Right lobe of liver (tissue), 6 donors: ENCODE data around the gene ISLR2. TPM values are rescaled to one million over a fixed set of nuclear protein-coding genes. Genes with fewer than 3 reads are reported as not detected.

Experiments used
- ATAC-seq, 4 donors: fragments of 200-7000 bp; cut with Tn5 transposase; one replicate each; pipeline ENCODE4 v1.9.1; 2020; ENCODE audit warnings: mild to moderate bottlenecking in 4 of 4, moderate library complexity in 4 of 4
- DNase-seq, 3 donors: peaks; one replicate each; pipeline ENCODE4 v3.0.0-alpha.2; 2020
- H3K27ac ChIP-seq, 3 donors: fragments of 200-600 bp; one replicate each; pipeline ENCODE4 v1.8.0; 2022
- H3K27me3 ChIP-seq, 2 donors: fragments of 200-600 bp; one replicate each; pipeline ENCODE4 v1.8.0; 2022
- H3K36me3 ChIP-seq, 4 donors: fragments of 200-600 bp; sonication (generic) in 1 of 4; one replicate each; pipeline versions ENCODE4 v1.5.1 to v1.8.0; 2017 to 2022; ENCODE audit warnings: control low read depth in 1 of 4
- H3K4me1 ChIP-seq, 4 donors: fragments of 200-600 bp; sonication (generic) in 1 of 4; one replicate each; pipeline versions ENCODE4 v1.5.1 to v1.8.0; 2017 to 2022; ENCODE audit warnings: control low read depth in 1 of 4
- H3K4me3 ChIP-seq, 3 donors: fragments of 200-600 bp; one replicate each; pipeline ENCODE4 v1.8.0; 2022
- H3K9me3 ChIP-seq, 4 donors: fragments of 200-600 bp; sonication (generic) in 1 of 4; one replicate each; pipeline versions ENCODE4 v1.5.1 to v1.8.0; 2017 to 2022; ENCODE audit warnings: control low read depth in 1 of 4
- POLR2A ChIP-seq: fragments of 450-650 bp; IDR thresholded peaks from one replicate; pipeline ENCODE4 v1.6.1; 2017; ENCODE audit warnings: antibody characterized with exemption, mild to moderate bottlenecking
- WGBS: methylation state at CpG from one replicate; pipeline ENCODE4 v1.1.6; 2018; ENCODE audit warnings: low coverage, low lambda C conversion rate; ENCODE audit not compliant: insufficient coverage; ENCODE audit errors: missing lambda C conversion rate; 5-methylcytosine and 5-hydroxymethylcytosine counted together
- intact Hi-C, 2 donors: fragments of 100-400 bp; cut with DNase I; formaldehyde crosslinking; loops; one replicate each; pipeline versions ENCODE4 v1.11.2 to v1.14.1; 2022
- total RNA-seq, 6 experiments: library from RNA; depleted of rRNA in 2 of 6; stranded (reverse); fragments of >200 nt in 2 of 6; fragmentation: NEBNext Ultra II Directional in 3 of 6; extraction: Animal tissue kit (Norgen Biotek cat#: 25700) in 3 of 6; gene quantifications; one replicate each; pipeline versions ENCODE4 v1.1.0 to v1.2.4, GENCODE V29; 2016 to 2023
- TF ChIP-seq, protein P1 (sequence below), 4 donors: fragments of 200-600 bp in 3 of 4; fragments of 450-650 bp in 1 of 4; IDR thresholded peaks; one replicate each; pipeline versions ENCODE4 v1.5.1 to v1.8.0; 2016 to 2022; ENCODE audit warnings: antibody characterized with exemption in 4 of 4, mild to moderate bottlenecking in 2 of 4
- donor health status: DM: no; HTN: yes; CAD: no.
- donor health status: DM: no; HTN: no; CAD: no.
- donor health status: DM: no; HTN: no; CAD: no.
- donor health status: DM: no; HTN: yes; CAD: no.
- donor health status: DM: no; HTN: yes; CAD: no.

ISLR2 gene
- total RNA-seq, 6 experiments from 2014 or later, result 0.04 TPM; not detected in 5

DNA sequence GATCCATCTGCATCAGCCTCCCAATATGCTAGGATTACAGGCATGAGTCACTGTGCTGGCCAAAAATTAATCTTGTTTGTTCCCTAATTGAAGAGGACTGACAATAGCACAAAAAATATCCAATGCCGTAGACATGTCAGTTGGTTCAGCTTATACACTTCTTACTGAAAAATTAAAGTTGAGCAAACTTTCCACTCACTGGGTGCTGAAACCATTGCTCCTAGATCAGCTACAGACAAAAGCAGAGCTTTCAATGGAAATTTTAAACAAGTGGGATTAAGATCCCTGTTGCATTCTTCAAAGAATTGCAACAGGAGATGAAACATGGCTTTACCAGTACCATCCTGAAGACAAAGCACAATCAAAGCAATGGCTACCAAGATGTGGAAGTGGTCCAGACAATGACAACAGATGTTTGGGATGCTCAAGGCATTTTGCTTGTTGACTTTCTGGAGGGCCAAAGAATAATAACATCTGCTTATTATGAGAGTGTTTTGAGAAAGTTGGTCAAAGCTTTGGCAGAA, 16.0 kb downstream of the ISLR2 start:
- TF ChIP-seq, protein P1, sequence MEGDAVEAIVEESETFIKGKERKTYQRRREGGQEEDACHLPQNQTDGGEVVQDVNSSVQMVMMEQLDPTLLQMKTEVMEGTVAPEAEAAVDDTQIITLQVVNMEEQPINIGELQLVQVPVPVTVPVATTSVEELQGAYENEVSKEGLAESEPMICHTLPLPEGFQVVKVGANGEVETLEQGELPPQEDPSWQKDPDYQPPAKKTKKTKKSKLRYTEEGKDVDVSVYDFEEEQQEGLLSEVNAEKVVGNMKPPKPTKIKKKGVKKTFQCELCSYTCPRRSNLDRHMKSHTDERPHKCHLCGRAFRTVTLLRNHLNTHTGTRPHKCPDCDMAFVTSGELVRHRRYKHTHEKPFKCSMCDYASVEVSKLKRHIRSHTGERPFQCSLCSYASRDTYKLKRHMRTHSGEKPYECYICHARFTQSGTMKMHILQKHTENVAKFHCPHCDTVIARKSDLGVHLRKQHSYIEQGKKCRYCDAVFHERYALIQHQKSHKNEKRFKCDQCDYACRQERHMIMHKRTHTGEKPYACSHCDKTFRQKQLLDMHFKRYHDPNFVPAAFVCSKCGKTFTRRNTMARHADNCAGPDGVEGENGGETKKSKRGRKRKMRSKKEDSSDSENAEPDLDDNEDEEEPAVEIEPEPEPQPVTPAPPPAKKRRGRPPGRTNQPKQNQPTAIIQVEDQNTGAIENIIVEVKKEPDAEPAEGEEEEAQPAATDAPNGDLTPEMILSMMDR (IDR thresholded peaks at IDR 0.05), result no peak
- TF ChIP-seq POLR2A, result no peak
- intact Hi-C loops, result no loop called here
- no peaks in the 10 kb centered on the region for H3K9me3 ChIP-seq
- H3K36me3 ChIP-seq, result no peaks in the 10 kb centered on the region
- no peak for ATAC-seq
- DNase-seq, result no peak
- no peak overlapping the region for H3K27ac ChIP-seq
- H3K4me3 ChIP-seq, result no peak overlapping the region
- no peaks in the 10 kb centered on the region for H3K4me1 ChIP-seq
- H3K27me3 ChIP-seq, result no peaks in the 10 kb centered on the region
- WGBS, result 78% methylated on average over 1 of the region's 1 CpG

DNA sequence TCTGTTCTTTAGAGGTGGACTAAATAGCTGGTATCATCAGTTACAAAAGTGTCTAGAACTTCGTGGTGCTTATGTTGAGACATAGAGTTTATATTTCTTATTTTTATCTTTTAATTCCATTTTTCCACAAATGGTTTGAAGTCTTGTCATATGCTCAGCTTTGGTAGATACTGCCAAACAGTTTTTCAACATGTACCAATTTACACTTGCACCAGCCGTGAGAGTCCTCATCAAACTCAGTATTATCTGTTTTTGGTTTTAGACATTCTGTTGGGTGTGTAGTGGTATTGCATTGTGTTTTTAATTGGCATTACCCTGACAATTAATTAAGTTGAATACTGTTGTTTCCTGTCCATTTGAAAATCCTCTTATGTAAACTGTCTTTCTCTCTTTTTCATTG, 16.7 kb downstream of the ISLR2 start:
- WGBS, result 42% methylated on average over 2 of the region's 2 CpGs
- H3K36me3 ChIP-seq, result no peaks in the 10 kb centered on the region
- no peaks in the 10 kb centered on the region for H3K4me1 ChIP-seq
- H3K4me3 ChIP-seq, result no peak overlapping the region
- no peak overlapping the region for H3K27ac ChIP-seq
- no peak for DNase-seq
- intact Hi-C loops, result no loop called here
- ATAC-seq, result no peak
- TF ChIP-seq, protein P1 (IDR thresholded peaks at IDR 0.05), result no peak
- no peak for TF ChIP-seq POLR2A
- H3K27me3 ChIP-seq, result no peaks in the 10 kb centered on the region
- no peaks in the 10 kb centered on the region for H3K9me3 ChIP-seq

DNA sequence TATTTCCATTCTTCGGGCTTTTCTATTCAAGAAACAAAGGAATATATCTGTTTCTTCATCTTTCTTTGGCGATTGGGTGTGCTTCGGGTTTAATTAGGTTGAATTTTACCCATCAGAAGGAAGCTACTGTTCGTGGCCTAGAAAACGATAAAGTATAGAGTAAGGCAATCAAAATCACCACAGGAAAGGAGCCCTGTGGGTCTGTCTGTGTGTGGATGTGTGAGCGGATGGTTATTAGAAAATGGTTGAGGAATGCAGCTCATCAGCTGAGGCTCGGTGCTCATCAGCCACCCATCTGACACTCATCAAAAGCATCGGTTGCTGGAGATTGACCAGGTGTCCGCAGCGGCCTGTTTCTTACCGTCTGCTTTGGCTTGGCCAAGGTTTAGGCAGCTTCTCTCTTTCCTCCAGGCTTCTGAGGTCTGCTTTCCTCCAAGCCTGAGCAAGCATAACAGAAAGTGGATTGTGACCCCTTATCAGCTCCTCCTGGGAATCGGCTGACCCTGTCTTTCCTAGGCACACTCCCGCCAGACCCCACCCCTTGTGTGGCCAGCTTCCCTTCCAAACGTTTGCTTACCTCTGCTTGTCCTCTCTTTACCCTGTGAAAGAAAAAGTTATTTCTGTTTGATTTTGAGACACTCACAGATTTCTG, 25.5 kb downstream of the ISLR2 start:
- Histone ChIP-seq H3K9me3 (no peaks in the 10 kb centered on the region), H3K36me3 (no peaks in the 10 kb centered on the region), H3K4me3 (no peak overlapping the region), H3K27me3 (no peaks in the 10 kb centered on the region), H3K4me1 (no peaks in the 10 kb centered on the region), H3K27ac (no peak overlapping the region)
- no peak for DNase-seq
- no peak for ATAC-seq
- intact Hi-C loops, result no loop called here
- no peak for TF ChIP-seq POLR2A
- TF ChIP-seq, protein P1 (IDR thresholded peaks at IDR 0.05), result no peak
- WGBS, result 45% methylated on average over 13 of the region's 14 CpGs

DNA sequence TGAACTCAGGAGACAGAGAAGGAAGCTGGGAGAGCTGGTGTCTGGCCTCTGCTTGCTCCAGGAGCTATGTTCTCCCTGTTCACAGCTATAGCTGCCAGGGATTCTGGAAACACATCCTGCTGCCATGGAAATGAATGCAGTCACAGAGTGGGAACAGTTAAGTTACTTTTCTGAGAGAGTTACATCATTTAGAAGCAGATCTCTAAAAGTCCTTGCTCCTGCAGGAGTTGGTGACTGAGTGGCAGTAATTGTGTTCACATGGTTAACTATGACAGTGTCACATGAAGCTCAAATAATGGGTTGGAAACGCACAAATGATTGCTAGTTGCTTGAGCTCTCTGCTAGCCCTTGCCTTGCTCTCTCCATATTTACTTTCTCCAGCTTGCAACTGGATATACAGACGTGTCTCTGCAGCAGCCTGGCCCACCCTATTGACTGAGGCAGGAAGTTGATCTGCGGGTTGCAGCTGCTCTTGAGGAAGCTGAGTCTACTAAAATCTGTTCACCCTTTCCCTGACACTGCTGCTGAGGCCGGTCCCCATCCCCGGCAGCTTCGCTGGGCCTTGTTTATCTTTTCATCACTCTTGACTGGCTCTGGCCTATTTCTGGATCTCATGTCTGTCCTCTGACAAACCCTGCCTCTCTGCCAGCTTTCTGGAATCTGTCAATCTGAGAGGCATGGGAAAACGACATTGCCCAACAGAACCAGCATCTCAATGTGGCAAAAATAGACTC, 26.5 kb downstream of the ISLR2 start:
- Histone ChIP-seq H3K36me3 (no peaks in the 10 kb centered on the region), H3K27me3 (no peaks in the 10 kb centered on the region), H3K27ac (no peak overlapping the region), H3K4me1 (no peaks in the 10 kb centered on the region), H3K9me3 (no peaks in the 10 kb centered on the region), H3K4me3 (no peak overlapping the region)
- intact Hi-C loops, result no loop called here
- TF ChIP-seq, protein P1 (IDR thresholded peaks at IDR 0.05), result no peak
- no peak for TF ChIP-seq POLR2A
- DNase-seq (no peak), ATAC-seq (peak in 3 of 4 donors; percentile 27 to 48 (median 34))
- WGBS, result 29% methylated on average over 6 of the region's 7 CpGs
